Activated naive CD8-positive, alpha-beta T cell (primary cell): Measurements from ENCODE around the gene HAUS5.

Experiments used
- H3K27ac Mint-ChIP-seq: one replicate; pipeline ENCODE4 v1.8.0; 2021; ENCODE audit warnings: mixed read lengths
- H3K27me3 Mint-ChIP-seq: one replicate; pipeline ENCODE4 v1.8.0; 2021; ENCODE audit warnings: mixed read lengths
- H3K36me3 Mint-ChIP-seq: one replicate; pipeline ENCODE4 v1.8.0; 2021; ENCODE audit warnings: mixed read lengths
- H3K4me1 Mint-ChIP-seq: one replicate; pipeline ENCODE4 v1.8.0; 2021; ENCODE audit warnings: low read depth, mixed read lengths
- H3K4me3 Mint-ChIP-seq: one replicate; pipeline ENCODE4 v1.8.0; 2021; ENCODE audit warnings: mild to moderate bottlenecking, mixed read lengths
- H3K9me3 Mint-ChIP-seq: one replicate; pipeline ENCODE4 v1.8.0; 2021; ENCODE audit warnings: low read depth, mixed read lengths

HAUS5 gene, protein sequence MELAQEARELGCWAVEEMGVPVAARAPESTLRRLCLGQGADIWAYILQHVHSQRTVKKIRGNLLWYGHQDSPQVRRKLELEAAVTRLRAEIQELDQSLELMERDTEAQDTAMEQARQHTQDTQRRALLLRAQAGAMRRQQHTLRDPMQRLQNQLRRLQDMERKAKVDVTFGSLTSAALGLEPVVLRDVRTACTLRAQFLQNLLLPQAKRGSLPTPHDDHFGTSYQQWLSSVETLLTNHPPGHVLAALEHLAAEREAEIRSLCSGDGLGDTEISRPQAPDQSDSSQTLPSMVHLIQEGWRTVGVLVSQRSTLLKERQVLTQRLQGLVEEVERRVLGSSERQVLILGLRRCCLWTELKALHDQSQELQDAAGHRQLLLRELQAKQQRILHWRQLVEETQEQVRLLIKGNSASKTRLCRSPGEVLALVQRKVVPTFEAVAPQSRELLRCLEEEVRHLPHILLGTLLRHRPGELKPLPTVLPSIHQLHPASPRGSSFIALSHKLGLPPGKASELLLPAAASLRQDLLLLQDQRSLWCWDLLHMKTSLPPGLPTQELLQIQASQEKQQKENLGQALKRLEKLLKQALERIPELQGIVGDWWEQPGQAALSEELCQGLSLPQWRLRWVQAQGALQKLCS

DNA sequence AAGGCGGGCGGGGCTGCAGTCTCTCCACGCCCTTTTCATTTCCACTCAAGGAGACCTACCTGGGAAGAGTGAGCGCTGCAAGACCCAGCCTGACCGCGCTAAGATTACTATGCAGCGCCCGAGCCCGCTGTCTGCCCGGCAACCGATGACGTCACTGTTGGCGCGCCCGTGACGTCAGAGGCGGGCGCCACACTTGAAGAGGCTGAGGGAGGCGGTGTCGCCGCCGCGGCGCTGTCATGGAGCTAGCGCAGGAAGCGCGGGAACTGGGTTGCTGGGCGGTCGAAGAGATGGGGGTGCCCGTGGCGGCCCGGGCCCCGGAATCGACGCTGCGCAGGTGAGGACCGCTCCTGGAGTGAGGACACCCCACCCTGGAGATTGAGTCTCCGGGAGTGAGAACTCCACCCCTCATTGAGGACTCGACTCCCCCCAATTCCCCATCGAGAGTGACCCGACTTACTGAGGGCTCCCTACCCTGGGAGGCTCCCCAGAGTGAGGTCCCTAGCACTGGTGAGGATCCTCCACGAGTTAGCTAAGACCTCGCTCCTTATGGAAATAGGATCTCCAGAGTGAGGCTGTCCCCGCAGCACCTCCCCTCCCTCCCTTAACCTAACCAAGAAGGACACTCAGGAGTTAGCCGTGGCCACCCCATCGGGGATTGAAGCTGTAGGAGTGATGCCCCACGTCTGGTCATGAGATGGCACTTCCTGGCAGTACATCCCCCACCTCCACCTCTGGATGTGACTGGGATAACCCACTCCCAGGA, at the start of gene HAUS5:
HAUS5 (plus strand) TSS at position 177 of the 763 bp plus-strand sequence; CDS start at position 237, 60 bp downstream.
- Mint-ChIP-seq H3K9me3 (no peaks in the 10 kb centered on the region), H3K4me1 (peaks cover 28% of the 10 kb centered on the region), H3K27me3 (no peaks in the 10 kb centered on the region), H3K4me3 (peak within 1 kb of the TSS; percentile 89), H3K27ac (peak within 1 kb of the TSS; percentile 81), H3K36me3 (peaks cover 6% of the 10 kb centered on the region)

DNA sequence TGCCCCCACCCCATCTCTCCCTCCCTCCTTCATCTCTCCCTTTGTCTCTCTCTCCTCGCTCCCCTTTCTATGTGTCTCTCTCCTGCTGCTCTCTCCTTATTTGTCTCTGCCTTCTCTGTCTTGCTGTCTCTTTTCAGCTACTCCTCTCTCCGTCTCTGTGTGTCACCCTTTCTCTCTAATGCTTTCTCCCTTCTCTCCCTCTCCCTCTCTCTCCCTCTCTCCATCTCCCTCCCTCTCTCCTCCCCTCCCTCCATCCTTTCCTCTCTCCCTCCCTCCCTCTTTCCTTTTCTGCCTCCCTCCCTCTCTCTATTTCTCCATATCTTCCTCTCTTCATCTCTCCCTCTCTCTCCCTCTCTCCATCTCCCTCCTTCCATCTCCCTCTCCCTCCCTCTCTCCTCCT, 49.8 kb upstream of the HAUS5 start:
- no peaks in the 10 kb centered on the region for H3K36me3 Mint-ChIP-seq
- H3K27ac Mint-ChIP-seq: no peak overlapping the region
- H3K4me1 Mint-ChIP-seq: peaks cover 8% of the 10 kb centered on the region
- peaks cover 31% of the 10 kb centered on the region for H3K27me3 Mint-ChIP-seq
- no peaks in the 10 kb centered on the region for H3K9me3 Mint-ChIP-seq
- no peak overlapping the region for H3K4me3 Mint-ChIP-seq

DNA sequence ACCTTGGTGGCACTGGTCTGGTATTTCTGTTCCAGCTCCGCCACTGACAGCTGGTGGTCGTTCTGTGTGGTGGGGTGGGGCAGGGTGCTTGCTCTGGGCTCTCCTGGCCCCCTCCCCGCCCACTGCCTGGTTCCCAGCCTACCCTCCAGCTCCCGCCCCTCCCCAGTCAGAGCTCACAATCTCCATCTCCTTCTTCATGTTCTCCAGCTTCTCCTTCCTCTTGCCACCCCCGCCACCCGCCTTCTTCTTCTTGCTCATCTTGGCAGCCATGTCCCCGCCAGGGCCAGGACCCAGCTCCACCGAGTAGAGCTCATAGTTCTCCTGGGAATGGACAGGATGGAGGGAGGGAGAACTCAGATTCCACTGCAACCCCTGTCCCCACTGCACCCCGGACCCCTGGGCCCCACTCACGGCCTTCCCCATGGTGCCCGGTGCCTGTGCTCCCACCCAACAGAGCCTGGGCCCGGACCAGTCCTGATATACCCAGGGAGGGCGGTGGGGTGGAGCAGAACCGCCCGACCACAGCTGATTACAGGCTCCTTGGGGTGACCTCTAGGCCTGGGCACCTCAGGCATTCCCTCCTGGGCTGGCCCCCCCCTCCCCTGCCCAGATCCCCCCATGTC, 49.2 kb upstream of the HAUS5 start, which contains the start of gene ATP4A:
ATP4A (minus strand) TSS at position 452 of the 623 bp plus-strand sequence; CDS start at position 423, 29 bp downstream.
- peaks cover 6% of the 10 kb centered on the region for H3K4me1 Mint-ChIP-seq
- H3K36me3 Mint-ChIP-seq: no peaks in the 10 kb centered on the region
- H3K27ac Mint-ChIP-seq: no peak within 1 kb of the TSS
- no peaks in the 10 kb centered on the region for H3K9me3 Mint-ChIP-seq
- peaks cover 31% of the 10 kb centered on the region for H3K27me3 Mint-ChIP-seq
- H3K4me3 Mint-ChIP-seq: no peak within 1 kb of the TSS

DNA sequence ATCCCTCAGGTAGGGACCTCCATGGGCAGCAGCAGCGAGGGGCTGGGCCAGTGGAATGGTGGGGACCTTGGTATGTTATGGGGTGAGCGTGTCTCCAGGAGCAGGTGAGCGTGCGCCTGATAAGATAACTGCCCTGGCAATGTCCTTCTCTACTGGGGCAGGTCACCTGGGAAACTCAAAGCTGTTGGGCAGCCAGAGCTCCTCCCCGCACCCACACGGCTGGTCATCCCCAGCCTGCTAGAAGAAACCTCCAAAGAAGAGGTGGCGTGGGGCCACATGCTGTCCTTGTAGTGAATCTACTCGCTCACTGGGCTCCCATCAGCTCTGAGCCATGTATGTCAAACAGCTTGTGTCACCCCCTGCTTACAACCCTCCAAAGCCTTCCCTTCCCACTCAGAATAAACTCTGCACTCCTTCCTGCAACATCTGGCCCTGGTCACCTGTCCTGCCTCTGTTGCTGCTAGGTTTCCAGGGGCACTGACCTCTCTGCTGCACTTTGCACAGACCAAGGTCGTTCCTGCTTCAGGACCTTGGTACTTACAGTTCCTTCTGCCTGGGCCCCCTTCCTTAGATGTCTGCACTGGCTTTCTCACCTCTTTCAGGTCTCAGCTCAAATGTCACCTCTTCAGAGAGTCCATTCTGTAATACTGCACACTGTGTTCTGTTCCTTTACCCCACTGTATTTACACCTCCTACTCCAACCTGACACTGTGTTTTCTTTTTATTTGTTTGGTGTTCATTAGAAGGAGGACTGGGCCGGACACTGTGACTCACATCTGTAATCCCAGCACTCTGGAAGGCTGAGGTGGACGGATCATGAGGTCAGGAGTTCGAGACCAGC, 47.3 kb upstream of the HAUS5 start:
- Mint-ChIP-seq H3K4me3 (no peak overlapping the region), H3K4me1 (no peaks in the 10 kb centered on the region), H3K27ac (no peak overlapping the region), H3K27me3 (peaks cover 21% of the 10 kb centered on the region), H3K9me3 (no peaks in the 10 kb centered on the region), H3K36me3 (no peaks in the 10 kb centered on the region)

DNA sequence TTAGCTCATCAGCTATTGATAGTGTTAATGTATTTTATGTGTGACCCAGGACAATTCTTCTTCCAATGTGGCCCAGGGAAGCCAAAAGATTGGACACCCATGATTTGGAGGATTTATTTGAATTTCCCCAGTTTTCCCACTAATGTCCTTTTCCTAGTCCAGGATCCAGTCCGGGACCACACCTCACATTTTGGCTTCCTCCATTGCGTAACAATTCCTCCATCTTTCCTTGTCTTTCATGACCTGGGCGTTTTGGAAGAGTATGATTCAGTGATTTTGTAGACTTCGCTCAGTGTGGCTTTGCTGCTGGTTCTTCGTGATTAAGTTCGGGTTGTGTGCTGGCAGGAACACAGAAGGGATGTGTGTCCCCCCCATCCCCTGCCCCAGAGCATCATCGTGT, 45.8 kb upstream of the HAUS5 start:
- no peaks in the 10 kb centered on the region for H3K9me3 Mint-ChIP-seq
- peaks cover 19% of the 10 kb centered on the region for H3K27me3 Mint-ChIP-seq
- no peaks in the 10 kb centered on the region for H3K4me1 Mint-ChIP-seq
- no peaks in the 10 kb centered on the region for H3K36me3 Mint-ChIP-seq
- H3K27ac Mint-ChIP-seq: no peak overlapping the region
- H3K4me3 Mint-ChIP-seq: no peak overlapping the region

DNA sequence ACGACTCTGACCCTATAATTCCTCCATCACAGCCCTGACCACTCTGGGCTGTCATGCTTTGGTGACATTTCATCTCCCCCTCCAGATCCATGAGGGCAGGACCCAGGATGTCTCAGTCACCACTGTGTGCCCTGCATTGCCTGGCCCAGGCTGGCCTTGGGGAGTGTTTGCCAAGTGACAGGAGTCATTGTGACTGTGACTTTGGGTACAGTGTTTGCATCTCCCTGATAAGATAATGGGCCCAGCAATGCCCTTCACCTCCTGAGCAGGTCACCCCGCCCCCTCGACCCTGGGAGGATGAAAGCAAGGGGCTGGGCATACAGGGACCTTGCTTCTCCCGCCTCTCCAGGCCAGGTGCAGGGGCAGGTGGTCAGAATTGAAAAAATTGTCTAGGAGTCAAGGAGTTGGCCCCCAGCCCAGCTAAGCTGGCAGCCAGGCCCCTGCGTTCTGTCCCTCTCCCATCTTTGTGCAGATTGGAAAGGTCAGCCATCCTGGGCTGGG, 43.2 kb upstream of the HAUS5 start:
- Mint-ChIP-seq H3K27ac (no peak overlapping the region), H3K9me3 (peaks cover under 1% of the 10 kb centered on the region), H3K36me3 (no peaks in the 10 kb centered on the region), H3K4me3 (no peak overlapping the region), H3K4me1 (no peaks in the 10 kb centered on the region), H3K27me3 (peaks cover 13% of the 10 kb centered on the region)

DNA sequence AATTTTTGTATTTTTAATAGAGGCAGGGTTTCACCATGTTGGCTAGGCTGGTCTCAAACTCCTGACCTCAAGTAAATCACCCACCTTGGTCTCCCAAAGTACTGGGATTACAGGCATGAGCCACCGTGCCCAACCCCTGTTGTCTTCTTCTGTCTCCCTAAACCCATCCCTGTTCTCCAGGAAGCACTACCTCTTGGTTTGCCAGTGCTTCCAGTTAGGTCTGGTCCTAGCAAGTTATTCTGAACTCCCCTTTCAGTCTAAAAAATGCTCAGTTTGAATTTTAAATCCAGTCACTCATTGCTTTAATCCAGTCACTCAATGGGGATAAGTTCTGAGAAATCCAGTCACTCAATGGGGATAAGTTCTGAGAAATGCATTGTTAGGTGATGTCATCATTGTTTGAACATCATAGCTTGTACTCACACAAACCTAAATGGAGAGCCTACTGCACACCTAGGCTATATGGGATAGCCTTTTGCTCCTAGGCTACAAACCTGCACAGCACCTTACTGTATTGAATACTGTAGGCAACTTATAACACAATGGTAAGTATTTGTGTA, 41.0 kb upstream of the HAUS5 start:
- peaks cover 10% of the 10 kb centered on the region for H3K27me3 Mint-ChIP-seq
- peaks cover 20% of the 10 kb centered on the region for H3K9me3 Mint-ChIP-seq
- H3K27ac Mint-ChIP-seq: no peak overlapping the region
- peaks cover 14% of the 10 kb centered on the region for H3K36me3 Mint-ChIP-seq
- H3K4me1 Mint-ChIP-seq: no peaks in the 10 kb centered on the region
- H3K4me3 Mint-ChIP-seq: no peak overlapping the region

DNA sequence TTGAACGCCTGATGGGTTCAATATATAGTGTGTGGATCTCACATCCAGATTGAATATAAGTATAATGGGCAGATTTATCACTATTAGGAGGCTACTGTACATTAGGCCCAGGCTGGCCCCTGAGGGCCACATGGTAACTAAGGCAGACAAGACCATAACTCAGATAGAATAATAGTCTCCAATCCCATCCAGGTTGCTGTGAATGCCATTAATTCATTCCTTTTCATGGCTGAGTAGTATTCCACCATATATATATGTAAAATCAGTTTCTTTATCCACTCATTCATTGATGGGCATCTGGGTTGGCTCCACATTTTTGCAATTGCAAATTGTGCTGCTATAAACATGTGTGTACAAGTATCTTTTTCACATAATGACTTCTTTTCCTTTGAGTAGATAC, 34.6 kb upstream of the HAUS5 start:
- Mint-ChIP-seq H3K27ac (no peak overlapping the region), H3K36me3 (peaks cover 24% of the 10 kb centered on the region), H3K4me3 (no peak overlapping the region), H3K4me1 (no peaks in the 10 kb centered on the region), H3K9me3 (peaks cover 26% of the 10 kb centered on the region), H3K27me3 (peaks cover 10% of the 10 kb centered on the region)

DNA sequence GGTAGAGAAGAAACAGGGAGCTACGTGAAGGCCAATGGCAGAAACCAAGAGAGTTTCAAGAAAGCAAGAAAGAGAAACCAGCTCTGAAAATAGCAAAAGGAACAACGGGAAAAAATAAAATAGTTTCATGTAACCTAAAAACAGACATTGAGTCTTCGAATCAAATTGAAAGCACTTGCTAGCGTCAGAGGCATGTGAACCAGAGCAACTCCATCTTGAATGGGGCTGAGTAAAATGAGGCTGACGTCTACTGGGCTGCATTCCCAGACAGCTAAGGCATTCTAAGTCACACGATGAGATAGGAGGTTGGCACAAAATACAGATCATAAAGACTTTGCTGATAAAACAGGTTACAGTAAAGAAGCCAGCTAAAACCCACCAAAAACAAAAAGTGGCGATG, 33.8 kb upstream of the HAUS5 start:
- H3K4me1 Mint-ChIP-seq: no peaks in the 10 kb centered on the region
- H3K4me3 Mint-ChIP-seq: no peak overlapping the region
- peaks cover 12% of the 10 kb centered on the region for H3K27me3 Mint-ChIP-seq
- H3K27ac Mint-ChIP-seq: no peak overlapping the region
- peaks cover 26% of the 10 kb centered on the region for H3K9me3 Mint-ChIP-seq
- H3K36me3 Mint-ChIP-seq: peaks cover 24% of the 10 kb centered on the region

DNA sequence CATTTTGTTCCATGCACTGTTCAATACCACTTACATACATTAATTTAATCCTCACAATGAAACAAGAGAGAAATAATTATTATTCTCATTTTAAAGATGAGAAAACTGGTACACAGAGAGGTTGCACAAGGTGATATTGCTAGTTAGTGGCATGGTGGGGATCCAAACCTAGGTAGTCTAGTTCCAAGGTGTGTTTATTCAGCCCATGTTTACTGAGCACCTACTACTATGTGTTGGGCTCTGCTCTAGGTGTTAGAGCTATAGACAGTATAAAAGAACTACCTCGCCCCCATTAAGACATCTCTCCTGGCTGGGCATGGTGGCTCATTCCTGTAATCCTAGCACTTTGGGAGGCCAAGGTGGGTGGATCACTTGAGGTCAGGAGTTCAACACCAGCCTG, 29.8 kb upstream of the HAUS5 start:
- H3K27me3 Mint-ChIP-seq: peaks cover 19% of the 10 kb centered on the region
- H3K4me1 Mint-ChIP-seq: no peaks in the 10 kb centered on the region
- no peak overlapping the region for H3K27ac Mint-ChIP-seq
- no peak overlapping the region for H3K4me3 Mint-ChIP-seq
- H3K9me3 Mint-ChIP-seq: no peaks in the 10 kb centered on the region
- H3K36me3 Mint-ChIP-seq: peaks cover 2% of the 10 kb centered on the region

DNA sequence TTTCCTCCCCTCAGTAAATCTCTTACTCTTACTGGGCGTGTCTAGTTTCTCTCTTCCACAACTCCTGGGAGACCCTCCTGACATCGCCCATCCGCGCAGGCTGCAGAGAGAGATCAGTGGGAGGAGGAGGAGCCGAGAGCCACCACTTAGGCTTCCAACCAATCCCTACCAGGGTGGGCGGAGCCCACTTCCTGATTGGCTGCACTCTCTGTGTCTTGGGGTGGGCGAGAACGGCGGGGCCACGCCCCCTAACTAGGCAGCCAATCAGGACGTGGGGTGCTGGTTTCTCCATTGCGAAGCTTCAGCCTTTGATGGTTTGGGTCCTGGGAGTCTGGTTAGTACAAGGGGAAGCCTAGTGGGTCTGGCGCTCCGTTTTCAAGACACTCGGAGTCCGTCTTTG, 26.7 kb upstream of the HAUS5 start, which contains the start of gene PMIS2:
PMIS2 (plus strand) TSS at position 326 of the 400 bp plus-strand sequence. CDS start 87 bp downstream, outside the sequence.
- Mint-ChIP-seq H3K4me1 (no peaks in the 10 kb centered on the region), H3K4me3 (no peak within 1 kb of the TSS), H3K27me3 (peaks cover 14% of the 10 kb centered on the region), H3K9me3 (no peaks in the 10 kb centered on the region), H3K36me3 (no peaks in the 10 kb centered on the region), H3K27ac (no peak within 1 kb of the TSS)

DNA sequence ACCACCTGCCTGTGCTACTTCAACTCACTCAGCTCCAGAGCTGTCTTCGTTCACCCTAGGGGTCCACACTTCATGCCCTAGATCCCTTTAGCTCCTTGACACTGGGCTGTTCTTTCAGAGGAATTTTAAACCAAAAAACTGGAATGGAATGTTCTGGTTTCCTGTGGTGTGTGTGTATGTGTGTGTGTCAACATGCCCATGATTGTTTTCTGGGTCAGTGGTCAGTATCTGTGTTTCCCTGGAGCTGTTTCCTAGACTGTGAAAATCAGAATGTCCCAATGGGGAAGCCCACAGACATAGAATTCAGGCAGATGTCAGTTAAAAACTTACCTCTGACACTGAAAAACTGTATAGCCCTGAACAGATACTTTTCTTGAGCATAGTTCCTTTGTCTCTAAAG, 25.2 kb upstream of the HAUS5 start:
- Mint-ChIP-seq H3K9me3 (no peaks in the 10 kb centered on the region), H3K4me3 (no peak overlapping the region), H3K27me3 (peaks cover 14% of the 10 kb centered on the region), H3K4me1 (no peaks in the 10 kb centered on the region), H3K27ac (no peak overlapping the region), H3K36me3 (no peaks in the 10 kb centered on the region)

DNA sequence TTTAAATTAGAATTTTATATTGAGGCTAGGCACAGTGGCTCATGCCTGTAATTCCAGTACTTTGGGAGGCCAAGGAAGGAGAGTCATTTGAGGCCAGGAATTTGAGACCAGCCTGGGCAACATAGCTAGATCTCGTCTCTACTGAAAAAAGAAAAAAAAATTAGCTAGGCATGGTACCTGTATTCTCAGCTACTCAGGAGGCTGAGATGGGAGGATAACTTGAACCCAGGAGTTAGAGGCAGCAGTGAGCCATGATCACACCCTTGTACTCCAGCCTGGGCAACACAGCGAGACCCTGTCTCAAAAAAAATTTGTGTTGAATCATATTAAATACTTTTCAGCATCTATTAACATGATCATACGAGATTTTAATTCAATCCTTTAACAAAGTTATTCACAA, 21.7 kb upstream of the HAUS5 start:
- Mint-ChIP-seq H3K36me3 (no peaks in the 10 kb centered on the region), H3K27me3 (peaks cover 6% of the 10 kb centered on the region), H3K9me3 (no peaks in the 10 kb centered on the region), H3K4me3 (no peak overlapping the region), H3K27ac (no peak overlapping the region), H3K4me1 (no peaks in the 10 kb centered on the region)
